HS-5 (cell line): ENCODE measurements around the gene TNFAIP2.

Source experiments
- DNase-seq: peaks from one replicate; pipeline ENCODE4 v3.0.0-alpha.2; 2012; ENCODE audit warnings: low read depth

The TNFAIP2 gene

GRCh38 chr14:103093856-103094405 is 29.3 kb upstream of the TNFAIP2 start:
- DNase-seq, result no peak

- DNase-seq, result no peak
Observed at GRCh38 chr14:103094406-103095209, 28.7 kb upstream of the TNFAIP2 start, which contains the start of gene EXOC3L4. EXOC3L4 (plus strand) TSS chr14:103094725; CDS start chr14:103100220, 5,495 bp downstream.

- no peak for DNase-seq
Observed at GRCh38 chr14:103095210-103095778, 28.0 kb upstream of the TNFAIP2 start.

GRCh38 chr14:103096387-103096786 is 26.9 kb upstream of the TNFAIP2 start:
- no peak for DNase-seq

GRCh38 chr14:103097244-103097993 is 25.8 kb upstream of the TNFAIP2 start:
- no peak for DNase-seq

- DNase-seq, result no peak
Observed at GRCh38 chr14:103097994-103098957, 25.0 kb upstream of the TNFAIP2 start.

GRCh38 chr14:103099081-103099732 is 24.1 kb upstream of the TNFAIP2 start:
- no peak for DNase-seq

- DNase-seq, result no peak
Observed at GRCh38 chr14:103099733-103100280, 23.5 kb upstream of the TNFAIP2 start.

- no peak for DNase-seq
Observed at GRCh38 chr14:103100281-103101121, 22.8 kb upstream of the TNFAIP2 start.

- DNase-seq, result no peak
Observed at GRCh38 chr14:103101257-103101962, 21.9 kb upstream of the TNFAIP2 start.

- no peak for DNase-seq
Observed at GRCh38 chr14:103101963-103102688, 21.1 kb upstream of the TNFAIP2 start.

- DNase-seq, result no peak
Observed at GRCh38 chr14:103102689-103103260, 20.5 kb upstream of the TNFAIP2 start.

GRCh38 chr14:103103461-103104388 is 19.5 kb upstream of the TNFAIP2 start:
- no peak for DNase-seq

- DNase-seq, result no peak
Observed at GRCh38 chr14:103104389-103104653, 18.9 kb upstream of the TNFAIP2 start.

GRCh38 chr14:103104654-103105452 is 18.4 kb upstream of the TNFAIP2 start:
- no peak for DNase-seq

GRCh38 chr14:103105580-103106150 is 17.6 kb upstream of the TNFAIP2 start:
- no peak for DNase-seq
